ENCODE data around the gene IGFN1. TPM values are rescaled to one million over a fixed set of nuclear protein-coding genes. Genes with fewer than 3 reads are reported as not detected.
A peak's percentile ranks its signal among the peaks of the same experiment; 100 is the strongest.

Gene IGFN1
- total and polyA plus RNA-seq, 2 of the 8 experiments (the other 6 are each of a cell fraction or from before 2014, with no cell fraction given) = not detected

DNA sequence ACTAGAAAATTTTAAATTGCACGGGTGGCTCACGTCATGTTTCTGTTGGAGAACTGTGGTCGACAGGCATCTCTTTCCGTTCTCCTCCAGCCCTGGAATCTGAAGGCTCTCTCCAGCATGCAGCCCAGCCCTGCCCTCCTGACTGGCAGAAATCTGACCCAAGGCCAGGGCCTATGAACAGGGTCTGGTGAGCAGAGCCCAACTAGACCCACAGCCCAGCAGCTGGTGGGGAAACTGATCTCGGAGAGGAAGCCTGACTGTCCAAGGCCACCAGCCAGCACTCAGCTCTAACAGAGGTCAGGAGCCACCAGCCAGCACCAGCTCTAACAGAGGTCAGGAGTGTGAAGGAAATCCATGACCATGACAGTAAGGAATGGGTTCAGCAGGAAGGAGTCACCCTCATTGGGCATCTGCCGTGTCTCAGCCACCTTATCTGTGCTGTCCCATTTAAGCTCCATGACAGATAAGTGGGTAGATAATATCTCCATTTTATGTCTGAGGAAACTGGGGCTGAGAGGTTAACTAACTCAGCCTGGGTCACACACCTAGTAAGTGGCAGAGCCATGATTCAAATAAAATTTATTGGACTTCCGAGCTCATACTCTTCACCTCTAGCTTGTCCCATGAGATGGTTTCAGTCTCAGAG lies 72.5 kb downstream of the IGFN1 start:
- H3K9me3 ChIP-seq (ENCODE audit: insufficient read depth in 2 of 2, low read depth in 1 of 2, low read length in 1 of 2) = no peaks in the 10 kb centered on the region
- FAIRE-seq = no peak
- H3K18ac ChIP-seq (ENCODE audit: extremely low read depth, low read length) = no peak overlapping the region
- H2BK20ac ChIP-seq (ENCODE audit: low read length) = no peak overlapping the region
- H3K4me3 ChIP-seq (ENCODE audit: extremely low read depth in 1 of 4, insufficient read depth in 2 of 4, low read depth in 3 of 4, low read length in 4 of 4) = no peak overlapping the region
- H2AFZ ChIP-seq (ENCODE audit: low read length) = no peak overlapping the region
- H4K8ac ChIP-seq (ENCODE audit: extremely low read depth, insufficient read depth, low read length) = no peak overlapping the region
- 91% methylated on average over 7 of the region's 7 CpGs; no CpG with 5 or more reads in 1 of the 2 experiments for WGBS, 2 experiments (ENCODE audit: extremely low coverage in 1 of 2, insufficient coverage in 1 of 2, insufficient read length in 1 of 2, insufficient replicate concordance in 2 of 2, low coverage in 1 of 2, low lambda C conversion rate in 2 of 2, missing lambda C conversion rate in 1 of 2)
- H3K4me2 ChIP-seq (ENCODE audit: insufficient read depth in 1 of 2, low read depth in 2 of 2, low read length in 2 of 2) = no peak overlapping the region
- H3K56ac ChIP-seq (replicated peaks; ENCODE audit: insufficient read length, low read depth, low read length) = no peak overlapping the region
- H3K27me3 ChIP-seq (replicated peaks in 1 of 4; ENCODE audit: control insufficient read depth in 3 of 4, extremely low read depth in 1 of 4, insufficient read depth in 3 of 4, low read length in 3 of 4) = peaks cover 0 to 8% (median 0%) of the 10 kb centered on the region in 4 experiments; a peak in 3 of 7 replicates
- POLR2A ChIA-PET (ENCODE audit: partially characterized antibody) = interaction anchor here (0.6 to 0.8 kb wide), 2 partner anchors 64 to 109 kb away, joined by 3 read pairs; no protein-coding TSS in a partner anchor
- no peaks in the 10 kb centered on the region for H3K79me2 ChIP-seq (ENCODE audit: control insufficient read depth in 1 of 2, insufficient read depth in 2 of 2, low read length in 2 of 2)
- no peak overlapping the region for H2BK5ac ChIP-seq (ENCODE audit: low read depth, low read length)
- no peak overlapping the region for H2BK15ac ChIP-seq (ENCODE audit: low read length)
- no peak overlapping the region for H4K5ac ChIP-seq (ENCODE audit: insufficient read length, low read depth, low read length)
- no peak overlapping the region for H3K9ac ChIP-seq (replicated peaks in 1 of 4; ENCODE audit: extremely low read depth in 1 of 4, low read depth in 3 of 4, low read length in 3 of 4)
- H2BK12ac ChIP-seq (ENCODE audit: low read depth, low read length) = no peak overlapping the region
- peaks cover 0 to 11% (median 11%) of the 10 kb centered on the region in 4 experiments; a peak in 6 of 7 replicates for H3K4me1 ChIP-seq (replicated peaks in 1 of 4; ENCODE audit: control insufficient read depth in 3 of 4, insufficient read depth in 4 of 4, low read length in 3 of 4)
- CTCF ChIA-PET (ENCODE audit: partially characterized antibody) = interaction anchor here (0.7 to 9.7 kb wide), 26 partner anchors 9 to 250 kb away, joined by 3 to 154 read pairs (median 3); no protein-coding TSS in a partner anchor
- H3K23me2 ChIP-seq (ENCODE audit: low read depth, low read length) = peaks cover 9% of the 10 kb centered on the region; the same call in 1 of the 2 replicates
- H3K79me1 ChIP-seq (ENCODE audit: low read depth, low read length) = no peaks in the 10 kb centered on the region
- H3K36me3 ChIP-seq (ENCODE audit: control insufficient read depth in 2 of 4, insufficient read depth in 4 of 4, low read length in 3 of 4) = no peaks in the 10 kb centered on the region
- H3K23ac ChIP-seq (ENCODE audit: insufficient read length) = no peak overlapping the region
- H4K91ac ChIP-seq (replicated peaks; ENCODE audit: insufficient read length, low read length) = no peak overlapping the region
- no peak overlapping the region for H2BK120ac ChIP-seq (replicated peaks; ENCODE audit: low read depth, low read length)
- no peak overlapping the region for H2AK5ac ChIP-seq (ENCODE audit: low read depth, low read length)
- no peak overlapping the region for H3K4ac ChIP-seq (replicated peaks; ENCODE audit: insufficient read length, low read depth, low read length)
- DNase-seq (ENCODE audit: low read depth in 1 of 2, low spot score in 2 of 2) = peak in 1 of 2 experiments; percentile 24
- H3K14ac ChIP-seq (ENCODE audit: insufficient read length) = no peak overlapping the region
- no peak overlapping the region for H3K27ac ChIP-seq (ENCODE audit: low read depth, low read length)
- H4K20me1 ChIP-seq (replicated peaks in 1 of 2; ENCODE audit: control insufficient read depth in 1 of 2, insufficient read depth in 2 of 2, low read length in 2 of 2) = no peaks in the 10 kb centered on the region

Measured in H1 (cell line).